HG03432 (cell line): Measurements from ENCODE around the gene AOX1.
"Not testable (repeated sequence)": the region's sequence is repeated elsewhere in the genome, so short reads cannot be mapped to it uniquely, and the experiment has no call there.

ENCODE experiments used
- ATAC-seq: cut with Tn5 transposase; IDR thresholded peaks from one replicate; pipeline ENCODE4 v1.9.1; 2021; ENCODE audit warnings: mild to moderate bottlenecking, moderate library complexity; ENCODE audit not compliant: unreplicated experiment

Gene AOX1

GRCh38 chr2:200698217-200698616 is 112.4 kb downstream of the AOX1 start:
- ATAC-seq = no peak

- no peak for ATAC-seq
Observed at GRCh38 chr2:200699310-200699709, 113.5 kb downstream of the AOX1 start.

GRCh38 chr2:200700856-200701255 is 115.0 kb downstream of the AOX1 start:
- no peak for ATAC-seq

GRCh38 chr2:200702044-200702443 is 116.2 kb downstream of the AOX1 start:
- ATAC-seq = no peak

GRCh38 chr2:200702646-200703118 is 116.9 kb downstream of the AOX1 start:
- ATAC-seq = no peak

GRCh38 chr2:200703127-200703925 is 117.5 kb downstream of the AOX1 start:
- ATAC-seq = no peak

- no peak for ATAC-seq
Observed at GRCh38 chr2:200703926-200704637, 118.3 kb downstream of the AOX1 start.

GRCh38 chr2:200705305-200706041 is 119.7 kb downstream of the AOX1 start:
- no peak for ATAC-seq

- no peak for ATAC-seq
Observed at GRCh38 chr2:200708943-200709342, 123.1 kb downstream of the AOX1 start.

GRCh38 chr2:200713003-200713703 is 127.3 kb downstream of the AOX1 start:
- peak; percentile 100 for ATAC-seq

GRCh38 chr2:200713704-200714064 is 127.9 kb downstream of the AOX1 start:
- no peak for ATAC-seq

- not testable (repeated sequence) for ATAC-seq
Observed at GRCh38 chr2:200715014-200715413, 129.2 kb downstream of the AOX1 start.

GRCh38 chr2:200716386-200716785 is 130.6 kb downstream of the AOX1 start:
- ATAC-seq = no peak
